ENCODE measurements around the gene RNF180. TPM values are rescaled to one million over a fixed set of nuclear protein-coding genes. Genes with fewer than 3 reads are reported as not detected.

The RNF180 gene
- total RNA-seq, 1 experiment from 2014 or later, result 2.7 TPM

- TF ChIP-seq USF2 (CRISPR knock-in tag; IDR thresholded peaks at IDR 0.05), result no peak
- no peak for TF ChIP-seq ZNF232 (CRISPR knock-in tag; IDR thresholded peaks at IDR 0.05)
- TF ChIP-seq ATF6 (CRISPR knock-in tag; IDR thresholded peaks at IDR 0.05), result no peak
- no peak for TF ChIP-seq ATF1 (CRISPR knock-in tag; IDR thresholded peaks at IDR 0.05)
- no peak for TF ChIP-seq NR2C2 (CRISPR knock-in tag; IDR thresholded peaks at IDR 0.05)
- no peak for TF ChIP-seq ZNF532 (CRISPR knock-in tag; IDR thresholded peaks at IDR 0.05; ENCODE audit: borderline replicate concordance)
- TF ChIP-seq ELF4 (CRISPR knock-in tag; IDR thresholded peaks at IDR 0.05; ENCODE audit: low read depth), result no peak
Measured at GRCh38 chr5:64195981-64196380, 30.3 kb downstream of the RNF180 start (continued).

GRCh38 chr5:64199425-64199824, 33.8 kb downstream of the RNF180 start:
- ChIA-PET POLR2A (no interaction called here), CTCF (no interaction called here)
- no peak for DNase-seq (ENCODE audit: low spot score)
- ATAC-seq, result no peak
- Mint-ChIP-seq H3K27ac (no peak overlapping the region), H3K27me3 (ENCODE audit: low read depth) (no peaks in the 10 kb centered on the region), H3K4me3 (no peak overlapping the region), H3K9me3 (no peaks in the 10 kb centered on the region), H3K36me3 (no peaks in the 10 kb centered on the region), H3K4me1 (no peaks in the 10 kb centered on the region)
- TF ChIP-seq MYBL2 (CRISPR knock-in tag; IDR thresholded peaks at IDR 0.05) (no peak), E2F5 (CRISPR knock-in tag; IDR thresholded peaks at IDR 0.05) (no peak), STAT6 (CRISPR knock-in tag; conservative IDR thresholded peaks at IDR 0.05; ENCODE audit: low read depth) (no peak), MAX (CRISPR knock-in tag; IDR thresholded peaks at IDR 0.05) (no peak), GRHL2 (CRISPR knock-in tag; IDR thresholded peaks at IDR 0.05; ENCODE audit: insufficient replicate concordance, severe bottlenecking) (no peak), FOXJ3 (CRISPR knock-in tag; IDR thresholded peaks at IDR 0.05; ENCODE audit: borderline replicate concordance) (no peak), HMGA2 (CRISPR knock-in tag; IDR thresholded peaks at IDR 0.05) (no peak), MLX (CRISPR knock-in tag; IDR thresholded peaks at IDR 0.05) (no peak), E2F1 (CRISPR knock-in tag; IDR thresholded peaks at IDR 0.05) (no peak), ZNF396 (CRISPR knock-in tag; IDR thresholded peaks at IDR 0.05; ENCODE audit: borderline replicate concordance) (no peak), IRF1 (CRISPR knock-in tag; IDR thresholded peaks at IDR 0.05) (no peak), MXD4 (CRISPR knock-in tag; IDR thresholded peaks at IDR 0.05; ENCODE audit: borderline replicate concordance) (no peak), NFYB (CRISPR knock-in tag; conservative IDR thresholded peaks at IDR 0.05; ENCODE audit: low read depth) (no peak), ATF6 (CRISPR knock-in tag; IDR thresholded peaks at IDR 0.05) (no peak)

Measured in WTC11 (cell line).